Adipocyte (in vitro differentiated cells): ENCODE results near the gene TSHZ3.

Source experiments
- DNase-seq: peaks from one replicate; pipeline ENCODE4 v3.0.0-alpha.2; 2015; ENCODE audit warnings: low read depth
- H3K27me3 ChIP-seq: replicated peaks from 2 replicates; pipeline ENCODE4 v1.7.0; 2013; ENCODE audit warnings: mild to moderate bottlenecking, low read length, moderate library complexity; ENCODE audit not compliant: control insufficient read depth, insufficient read depth
- H3K36me3 ChIP-seq: 2 replicates; pipeline ENCODE4 v1.7.0; 2013; ENCODE audit warnings: low read length, mild to moderate bottlenecking, moderate library complexity; ENCODE audit not compliant: control insufficient read depth, insufficient read depth, severe bottlenecking
- H3K4me1 ChIP-seq: 2 replicates; pipeline ENCODE4 v1.7.0; 2013; ENCODE audit warnings: mild to moderate bottlenecking, low read length, moderate library complexity; ENCODE audit not compliant: control insufficient read depth, insufficient read depth
- H3K4me3 ChIP-seq: 2 replicates; pipeline ENCODE4 v1.7.0; 2013; ENCODE audit warnings: mild to moderate bottlenecking, low read length, moderate library complexity
- H3K9ac ChIP-seq: 2 replicates; pipeline ENCODE4 v1.7.0; 2013; ENCODE audit warnings: mild to moderate bottlenecking, low read length, moderate library complexity
- H3K9me3 ChIP-seq: 2 replicates; pipeline ENCODE4 v1.7.0; 2013; ENCODE audit warnings: mild to moderate bottlenecking, low read length, moderate library complexity; ENCODE audit not compliant: control insufficient read depth

Gene TSHZ3

DNA sequence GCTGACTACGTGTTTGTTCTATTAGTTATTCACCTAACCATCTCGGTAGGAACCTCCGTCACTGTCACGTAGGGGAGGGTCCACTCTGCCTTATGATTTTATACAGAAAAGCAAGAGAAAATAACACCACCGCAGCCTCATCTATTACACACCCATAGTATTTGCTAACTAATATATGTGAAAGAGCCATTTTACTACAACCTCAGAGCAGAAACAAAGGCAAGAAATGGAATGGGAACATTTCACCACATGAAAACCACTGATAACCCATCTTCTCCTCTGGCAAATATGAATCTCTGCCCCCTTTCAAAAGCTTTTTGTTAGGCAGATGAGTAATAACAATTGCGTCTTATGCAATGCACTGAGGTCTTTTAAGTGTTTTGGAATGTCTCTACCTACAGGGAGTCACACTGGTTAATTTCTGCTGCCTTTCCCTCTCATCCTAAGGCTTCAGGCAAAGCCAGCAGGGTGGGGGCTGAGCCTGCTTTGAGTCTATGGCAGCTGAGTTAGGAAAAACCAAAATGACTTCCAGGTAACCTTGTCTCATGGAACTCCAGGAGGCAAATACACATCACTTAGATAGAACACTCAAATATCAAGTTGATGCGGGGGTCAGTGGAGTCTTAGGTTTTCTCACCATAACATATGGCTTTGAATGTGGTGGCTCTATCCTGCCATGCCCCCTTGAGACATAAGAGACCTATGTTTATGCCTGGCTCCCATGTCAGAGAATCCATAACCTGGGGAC lies 15.0 kb downstream of the TSHZ3 start:
- Histone ChIP-seq H3K9ac (no peak overlapping the region), H3K36me3 (peaks cover 6% of the 10 kb centered on the region), H3K9me3 (no peaks in the 10 kb centered on the region), H3K4me1 (peaks cover 41% of the 10 kb centered on the region), H3K4me3 (no peak overlapping the region), H3K27me3 (no peaks in the 10 kb centered on the region)
- peak; percentile 37 for DNase-seq

DNA sequence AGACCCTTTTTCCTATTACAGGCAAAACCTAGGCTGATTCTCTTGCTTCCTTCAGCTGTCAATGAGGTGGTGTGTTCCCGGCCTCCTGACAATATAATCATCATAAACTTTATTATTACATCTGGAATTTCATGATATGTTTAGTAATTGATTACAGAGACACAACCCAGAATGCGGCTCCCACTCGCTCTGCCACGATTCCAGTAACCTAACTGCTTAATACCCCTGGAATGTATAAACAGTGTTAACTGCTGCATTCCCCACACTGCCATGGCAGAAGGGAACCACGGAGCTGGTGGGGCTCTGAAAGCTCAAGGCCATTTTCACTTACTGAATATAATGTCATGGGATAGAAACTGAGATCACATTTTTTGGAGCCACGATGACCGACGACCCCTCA lies 17.1 kb downstream of the TSHZ3 start:
- peak; percentile 64 for DNase-seq
- Histone ChIP-seq H3K4me3 (no peak overlapping the region), H3K9me3 (no peaks in the 10 kb centered on the region), H3K36me3 (peaks cover 6% of the 10 kb centered on the region), H3K4me1 (peaks cover 27% of the 10 kb centered on the region), H3K27me3 (no peaks in the 10 kb centered on the region), H3K9ac (no peak overlapping the region)

DNA sequence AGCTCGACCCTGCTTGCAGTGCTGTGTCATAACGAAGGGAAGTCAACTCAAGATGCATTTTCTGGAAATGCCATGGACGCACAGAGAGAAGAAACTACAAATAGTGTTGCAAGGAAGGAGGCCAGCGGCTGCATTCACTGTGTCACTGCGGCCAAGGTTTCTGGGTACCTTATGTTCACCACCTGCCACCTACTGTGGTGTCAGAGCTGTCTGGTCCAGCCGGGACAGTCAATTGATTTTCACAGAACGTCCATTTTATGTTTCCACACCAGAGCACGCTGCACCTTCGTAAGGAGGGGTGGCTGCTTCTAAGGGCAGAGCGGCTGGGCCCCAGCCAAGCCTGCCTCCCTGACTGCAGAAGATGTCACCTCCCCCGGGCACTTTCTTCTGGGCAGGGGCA lies 17.7 kb downstream of the TSHZ3 start:
- DNase-seq: no peak
- no peak overlapping the region for H3K9ac ChIP-seq
- H3K9me3 ChIP-seq: no peaks in the 10 kb centered on the region
- no peak overlapping the region for H3K4me3 ChIP-seq
- peaks cover 6% of the 10 kb centered on the region for H3K36me3 ChIP-seq
- no peaks in the 10 kb centered on the region for H3K27me3 ChIP-seq
- H3K4me1 ChIP-seq: peaks cover 29% of the 10 kb centered on the region

DNA sequence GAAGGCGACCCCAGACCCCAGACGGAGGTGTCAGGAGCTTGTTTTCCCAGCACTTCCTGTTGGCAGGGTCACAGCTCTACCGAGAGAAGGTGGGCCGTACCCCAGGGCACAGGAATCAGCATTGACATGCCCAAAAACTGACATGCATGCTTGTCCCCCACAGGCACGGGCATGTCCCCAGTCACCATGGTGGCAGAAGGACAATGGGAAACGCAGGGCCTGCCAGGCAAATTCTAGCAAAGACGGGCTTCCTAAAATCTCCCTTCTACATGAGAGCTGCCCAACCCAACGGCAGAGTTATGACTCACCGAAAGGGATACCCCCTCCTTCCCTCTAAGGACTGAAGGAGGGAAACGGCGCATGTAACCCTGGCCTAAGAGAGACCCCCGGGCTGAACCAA lies 18.5 kb downstream of the TSHZ3 start:
- H3K4me3 ChIP-seq: no peak overlapping the region
- no peak overlapping the region for H3K9ac ChIP-seq
- DNase-seq: no peak
- no peaks in the 10 kb centered on the region for H3K36me3 ChIP-seq
- peaks cover 31% of the 10 kb centered on the region for H3K4me1 ChIP-seq
- H3K27me3 ChIP-seq: no peaks in the 10 kb centered on the region
- no peaks in the 10 kb centered on the region for H3K9me3 ChIP-seq

DNA sequence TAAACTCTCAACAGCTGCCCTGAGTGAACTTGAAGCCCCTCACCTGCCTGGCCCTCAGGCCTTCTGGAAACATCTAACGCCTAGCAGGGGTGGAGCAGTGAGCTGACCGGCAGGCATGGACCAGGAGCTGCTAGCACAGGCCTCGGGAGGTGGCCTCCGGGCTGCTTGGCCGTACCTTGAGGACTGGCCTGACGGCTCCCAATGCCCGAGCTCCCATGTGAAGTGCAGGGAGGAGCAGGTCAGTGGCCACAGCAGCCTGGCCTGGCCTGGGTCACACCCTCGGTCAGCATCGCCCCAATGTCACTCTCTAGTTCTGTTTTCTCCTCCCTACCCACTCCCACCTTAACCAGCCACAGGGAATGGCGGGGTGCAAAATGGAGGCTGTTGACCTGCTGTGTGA lies 19.0 kb downstream of the TSHZ3 start:
- Histone ChIP-seq H3K36me3 (no peaks in the 10 kb centered on the region), H3K9me3 (no peaks in the 10 kb centered on the region), H3K9ac (no peak overlapping the region), H3K4me1 (peaks cover 31% of the 10 kb centered on the region), H3K27me3 (no peaks in the 10 kb centered on the region), H3K4me3 (no peak overlapping the region)
- DNase-seq: no peak

DNA sequence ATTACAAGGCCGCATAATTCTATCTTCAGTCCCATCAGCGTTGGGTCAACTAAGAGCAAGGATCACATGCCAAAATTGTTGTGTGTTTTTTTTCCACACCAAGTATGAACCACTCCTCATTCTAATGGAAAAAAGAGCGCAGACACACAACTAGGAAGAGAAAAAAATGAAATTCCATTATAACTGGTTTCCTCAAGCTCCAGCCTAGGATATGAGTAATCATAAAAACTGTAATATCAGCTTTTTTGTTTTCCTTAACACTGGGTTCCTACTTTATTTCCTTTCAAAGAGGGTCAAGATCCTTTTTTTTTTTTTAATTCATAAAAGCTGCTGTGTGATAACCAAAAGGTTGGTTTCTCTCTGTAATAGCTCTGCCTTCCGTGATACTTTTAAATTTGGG lies 19.4 kb downstream of the TSHZ3 start:
- H3K9ac ChIP-seq: no peak overlapping the region
- H3K4me3 ChIP-seq: no peak overlapping the region
- no peaks in the 10 kb centered on the region for H3K9me3 ChIP-seq
- H3K4me1 ChIP-seq: peaks cover 31% of the 10 kb centered on the region
- H3K27me3 ChIP-seq: no peaks in the 10 kb centered on the region
- H3K36me3 ChIP-seq: no peaks in the 10 kb centered on the region
- DNase-seq: no peak

DNA sequence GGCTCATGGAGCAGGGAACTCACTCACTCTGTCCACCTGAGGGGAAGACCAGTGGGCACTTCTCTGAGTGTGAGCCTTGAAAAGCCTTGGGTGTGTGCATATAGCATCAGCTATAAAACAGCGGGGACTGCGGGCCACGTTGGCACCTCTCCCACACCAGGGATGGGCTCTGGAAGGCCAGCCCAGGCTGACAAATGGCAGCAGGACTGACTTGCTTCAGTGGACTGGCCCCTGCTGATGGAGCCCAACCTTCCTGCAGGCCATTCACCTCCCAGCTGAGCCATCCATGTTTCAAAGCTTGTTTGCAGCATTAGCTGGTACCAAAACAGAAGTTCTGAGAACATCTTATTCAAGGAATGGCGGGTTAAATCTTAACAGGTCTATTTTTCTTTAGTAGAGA lies 21.0 kb downstream of the TSHZ3 start:
- peaks cover 16% of the 10 kb centered on the region for H3K4me1 ChIP-seq
- no peaks in the 10 kb centered on the region for H3K27me3 ChIP-seq
- H3K36me3 ChIP-seq: no peaks in the 10 kb centered on the region
- DNase-seq: no peak
- H3K9ac ChIP-seq: no peak overlapping the region
- H3K9me3 ChIP-seq: no peaks in the 10 kb centered on the region
- H3K4me3 ChIP-seq: no peak overlapping the region

DNA sequence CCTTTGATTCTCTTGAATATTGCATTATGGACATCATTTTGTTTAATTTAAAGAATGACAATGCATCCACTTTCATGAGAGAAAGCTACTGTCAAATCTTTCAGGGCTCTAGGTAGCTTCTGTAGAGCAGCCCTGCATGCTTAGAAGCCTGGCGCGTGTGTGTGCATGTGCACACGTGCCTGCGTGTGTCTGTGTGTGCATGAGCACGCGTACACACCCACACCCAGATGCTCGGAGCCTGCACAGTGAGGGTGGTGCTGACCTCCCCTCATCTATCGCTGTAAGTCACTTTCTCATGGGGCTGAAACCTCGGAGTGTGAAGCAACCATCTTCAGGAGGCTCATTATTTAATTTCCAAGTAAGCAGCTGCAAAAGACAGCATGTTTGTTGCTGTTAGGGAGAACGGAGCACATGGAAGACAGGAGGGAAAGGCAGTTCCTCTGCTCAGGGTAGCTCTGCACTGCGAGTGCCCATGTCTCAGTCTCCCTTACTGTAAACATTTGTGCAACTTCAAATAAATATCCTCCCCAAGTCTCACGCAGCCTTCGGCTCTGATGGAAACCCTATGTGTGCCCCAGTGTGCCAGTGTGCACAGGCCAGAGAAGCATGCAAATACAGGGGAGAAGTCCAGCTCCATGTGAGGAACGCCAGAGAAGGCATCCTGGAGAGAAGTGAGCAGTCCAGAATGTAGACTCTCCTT lies 22.8 kb downstream of the TSHZ3 start:
- H3K9ac ChIP-seq: no peak overlapping the region
- H3K9me3 ChIP-seq: no peaks in the 10 kb centered on the region
- H3K27me3 ChIP-seq: no peaks in the 10 kb centered on the region
- H3K36me3 ChIP-seq: no peaks in the 10 kb centered on the region
- no peak overlapping the region for H3K4me3 ChIP-seq
- peaks cover 16% of the 10 kb centered on the region for H3K4me1 ChIP-seq
- no peak for DNase-seq

DNA sequence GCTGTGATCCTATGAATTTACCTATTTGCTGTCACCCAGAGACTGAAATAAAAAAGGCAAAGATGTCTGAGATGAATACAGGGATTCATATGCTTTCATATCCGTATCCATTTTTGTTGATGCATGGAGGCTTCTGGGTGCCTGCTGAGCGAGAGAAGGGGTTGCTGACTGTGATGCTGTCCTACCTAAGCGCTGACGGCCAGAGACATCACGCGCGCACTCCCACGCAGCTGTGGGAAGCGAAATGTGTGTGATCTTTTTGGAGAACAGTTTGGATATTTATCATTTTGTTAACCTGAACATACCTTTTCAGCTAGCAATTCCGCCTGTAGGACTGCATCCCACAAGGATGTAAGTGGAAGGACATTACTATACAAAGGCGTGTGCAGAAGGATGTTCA lies 23.9 kb downstream of the TSHZ3 start:
- Histone ChIP-seq H3K9ac (no peak overlapping the region), H3K27me3 (no peaks in the 10 kb centered on the region), H3K9me3 (no peaks in the 10 kb centered on the region), H3K36me3 (no peaks in the 10 kb centered on the region), H3K4me1 (peaks cover 16% of the 10 kb centered on the region), H3K4me3 (no peak overlapping the region)
- no peak for DNase-seq

DNA sequence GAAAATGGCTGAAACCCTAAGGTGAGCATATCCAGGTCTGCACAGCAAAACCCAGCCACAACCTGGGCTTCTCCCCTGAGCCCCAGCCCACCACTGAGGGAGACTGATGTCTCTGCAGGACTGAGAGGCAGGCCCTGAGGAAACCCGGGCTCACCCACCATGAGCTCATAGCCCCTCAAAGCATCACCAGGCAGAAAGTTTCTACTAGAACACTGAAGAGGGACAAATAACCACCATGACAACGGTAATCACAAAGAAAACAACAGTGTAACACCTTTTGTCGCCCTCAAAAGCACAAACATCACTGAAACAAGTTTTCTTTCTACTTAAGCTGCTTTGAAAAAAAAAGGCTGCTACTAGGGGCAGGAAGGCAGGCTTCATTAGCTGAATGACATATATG lies 29.8 kb downstream of the TSHZ3 start:
- Histone ChIP-seq H3K27me3 (no peaks in the 10 kb centered on the region), H3K4me3 (no peak overlapping the region), H3K4me1 (peaks cover 35% of the 10 kb centered on the region), H3K9me3 (no peaks in the 10 kb centered on the region), H3K9ac (no peak overlapping the region), H3K36me3 (no peaks in the 10 kb centered on the region)
- no peak for DNase-seq

DNA sequence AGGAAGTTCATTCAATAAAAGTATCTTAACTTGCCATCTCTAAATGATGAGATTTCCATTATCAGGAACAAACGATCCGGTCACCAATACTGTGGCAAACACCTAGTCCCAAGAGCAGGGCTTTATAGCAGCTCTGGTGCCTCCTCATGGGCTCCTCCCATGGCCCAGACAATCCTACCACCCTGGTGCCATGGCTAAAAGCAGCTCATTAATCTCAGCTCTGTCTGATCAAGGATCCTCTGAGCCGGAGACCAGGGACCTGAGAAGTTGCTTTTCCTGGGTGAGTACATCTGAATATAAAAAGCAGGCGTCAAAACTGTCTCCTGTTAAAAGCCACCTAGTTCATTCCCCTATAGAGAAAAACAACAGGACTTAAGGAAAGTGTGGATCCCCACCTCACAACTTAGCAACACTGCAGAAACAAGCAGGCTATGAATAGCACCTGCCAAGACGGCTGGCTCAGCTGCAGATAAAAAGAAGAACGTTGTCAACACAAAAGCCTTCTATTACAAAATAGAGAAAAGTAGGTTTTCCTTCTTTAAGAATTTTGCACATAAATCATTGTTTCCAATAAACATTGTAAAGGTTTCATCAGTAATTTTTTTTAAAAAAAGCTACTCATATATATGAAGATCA lies 30.3 kb downstream of the TSHZ3 start:
- Histone ChIP-seq H3K4me1 (peaks cover 36% of the 10 kb centered on the region), H3K9me3 (no peaks in the 10 kb centered on the region), H3K9ac (no peak overlapping the region), H3K36me3 (no peaks in the 10 kb centered on the region), H3K4me3 (no peak overlapping the region), H3K27me3 (no peaks in the 10 kb centered on the region)
- DNase-seq: no peak
